BE2C (cell line): ENCODE data around the gene STIP1.
A peak's percentile ranks its signal among the peaks of the same experiment; 100 is the strongest.

Experiments
- DNase-seq: peaks from one replicate; pipeline ENCODE4 v3.0.0-alpha.2; 2020
- H3K27me3 ChIP-seq: fragments of 250-450 bp; sonication (Bioruptor Pico); 2 replicates; pipeline ENCODE4 v1.5.1; 2020; ENCODE audit warnings: mild to moderate bottlenecking
- H3K36me3 ChIP-seq: fragments of 250-450 bp; sonication (Bioruptor Pico); 2 replicates; pipeline ENCODE4 v1.5.1; 2020; ENCODE audit warnings: mild to moderate bottlenecking
- H3K4me1 ChIP-seq: fragments of 250-450 bp; sonication (Bioruptor Pico); 2 replicates; pipeline ENCODE4 v1.5.1; 2020
- H3K4me3 ChIP-seq: 2 replicates; pipeline ENCODE4 v1.5.1; 2011; ENCODE audit warnings: low read depth, low read length
- H3K9me3 ChIP-seq: fragments of 250-450 bp; sonication (Bioruptor Pico); 2 replicates; pipeline ENCODE4 v1.5.1; 2020
- CTCF ChIP-seq: IDR thresholded peaks from 2 replicates; pipeline ENCODE4 v1.5.1; 2012; ENCODE audit warnings: mild to moderate bottlenecking, low read depth, low read length

STIP1 gene

GRCh38 chr11:64239662-64240434 is 53.9 kb downstream of the STIP1 start:
- Histone ChIP-seq H3K4me3 (peak overlapping the region; percentile 69), H3K9me3 (no peaks in the 10 kb centered on the region), H3K27me3 (no peaks in the 10 kb centered on the region), H3K36me3 (no peaks in the 10 kb centered on the region), H3K4me1 (peaks cover 4% of the 10 kb centered on the region)
- no peak for DNase-seq
- TF ChIP-seq CTCF = no peak

GRCh38 chr11:64240435-64241240 is 54.7 kb downstream of the STIP1 start, which contains the start of gene FKBP2:
TSS of gene FKBP2 (plus strand) at chr11:64241095. CDS start at chr11:64242388, 1,293 bp downstream.
- Histone ChIP-seq H3K4me1 (peaks cover 4% of the 10 kb centered on the region), H3K9me3 (no peaks in the 10 kb centered on the region), H3K36me3 (no peaks in the 10 kb centered on the region), H3K4me3 (peak within 1 kb of the TSS; percentile 69), H3K27me3 (no peaks in the 10 kb centered on the region)
- TF ChIP-seq CTCF = no peak
- DNase-seq = peak; percentile 94

GRCh38 chr11:64241241-64241490 is 55.2 kb downstream of the STIP1 start:
- no peak for DNase-seq
- Histone ChIP-seq H3K4me1 (peaks cover 4% of the 10 kb centered on the region), H3K9me3 (no peaks in the 10 kb centered on the region), H3K27me3 (no peaks in the 10 kb centered on the region), H3K4me3 (peak overlapping the region; percentile 69), H3K36me3 (no peaks in the 10 kb centered on the region)
- TF ChIP-seq CTCF = no peak

DNA sequence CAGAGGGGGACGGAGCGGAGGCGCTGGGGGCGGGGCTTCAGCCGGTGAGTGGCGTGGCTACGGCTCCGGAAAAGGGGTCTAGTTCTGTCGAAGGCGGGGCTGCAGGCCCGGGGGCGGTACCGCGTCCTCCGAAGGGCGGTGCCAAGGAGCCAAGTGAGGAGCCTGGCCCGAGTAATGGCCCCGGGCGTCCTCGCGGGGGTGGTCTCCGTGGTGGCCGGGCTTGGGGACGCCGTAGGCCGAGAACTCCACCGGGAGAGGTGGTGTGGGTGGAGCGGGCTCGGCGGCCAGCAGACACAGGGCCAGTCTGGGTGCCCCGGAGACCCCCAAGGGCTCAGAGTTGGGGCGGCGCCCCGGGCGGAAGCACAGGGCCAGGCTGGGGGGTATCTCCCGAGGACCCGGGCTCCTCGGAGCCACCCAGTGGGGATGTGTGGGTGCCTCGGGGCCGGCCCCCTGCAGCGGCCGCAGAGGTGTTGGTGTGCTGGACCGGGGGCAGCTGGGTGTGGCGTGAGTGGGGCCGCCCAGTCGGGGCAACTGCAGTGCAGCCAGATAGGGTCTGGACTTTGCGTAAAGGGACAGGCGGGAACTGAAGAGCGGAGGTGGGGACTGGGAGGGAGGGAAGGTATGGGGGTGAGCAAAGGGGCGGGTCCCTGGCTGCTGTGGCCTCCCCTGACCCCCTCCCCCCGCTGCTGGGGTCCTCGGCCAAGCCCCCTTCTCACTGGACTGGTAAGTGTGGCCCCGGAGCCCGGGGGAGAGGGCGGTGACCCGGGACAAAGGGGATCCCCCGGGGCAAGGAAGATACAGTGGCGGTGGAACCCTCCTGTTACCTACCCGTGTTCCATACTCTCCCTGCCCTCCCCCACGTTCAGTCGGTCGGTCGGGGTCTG is 55.8 kb downstream of the STIP1 start:
- Histone ChIP-seq H3K9me3 (no peaks in the 10 kb centered on the region), H3K4me1 (peaks cover 4% of the 10 kb centered on the region), H3K36me3 (no peaks in the 10 kb centered on the region), H3K27me3 (no peaks in the 10 kb centered on the region), H3K4me3 (peak overlapping the region; percentile 69)
- no peak for TF ChIP-seq CTCF
- DNase-seq = peak; percentile 97

GRCh38 chr11:64243236-64243854 is 57.4 kb downstream of the STIP1 start:
- H3K4me1 ChIP-seq = peaks cover 4% of the 10 kb centered on the region
- H3K36me3 ChIP-seq = no peaks in the 10 kb centered on the region
- H3K4me3 ChIP-seq = no peak overlapping the region
- DNase-seq = no peak
- no peaks in the 10 kb centered on the region for H3K27me3 ChIP-seq
- no peaks in the 10 kb centered on the region for H3K9me3 ChIP-seq
- TF ChIP-seq CTCF = no peak
